Skeletal muscle tissue (tissue), 4 donors: ENCODE measurements around the gene TMEM54. TPM values are rescaled to one million over a fixed set of nuclear protein-coding genes. Genes with fewer than 3 reads are reported as not detected.
A peak's percentile ranks its signal among the peaks of the same experiment; 100 is the strongest.

Experiments used
- H3K27ac ChIP-seq: one replicate; pipeline ENCODE4 v1.7.0; 2013; ENCODE audit warnings: mild to moderate bottlenecking, low read depth, low read length, inconsistent platforms
- H3K27me3 ChIP-seq, 3 donors: one replicate each; pipeline ENCODE4 v1.7.0; 2013; ENCODE audit warnings: low read length in 3 of 3; ENCODE audit not compliant: control insufficient read depth in 3 of 3, insufficient read depth in 3 of 3
- H3K36me3 ChIP-seq, 3 donors: one replicate each; pipeline ENCODE4 v1.7.0; 2013; ENCODE audit warnings: low read length in 3 of 3; ENCODE audit not compliant: control insufficient read depth in 3 of 3, insufficient read depth in 3 of 3
- H3K4me1 ChIP-seq, 3 donors: one replicate each; pipeline ENCODE4 v1.7.0; 2013; ENCODE audit warnings: low read length in 3 of 3, mild to moderate bottlenecking in 3 of 3; ENCODE audit not compliant: control insufficient read depth in 3 of 3, insufficient read depth in 3 of 3
- H3K4me3 ChIP-seq, 3 donors: one replicate each; pipeline ENCODE4 v1.7.0; 2013; ENCODE audit warnings: low read length in 3 of 3
- H3K9ac ChIP-seq, 3 donors: one replicate each; pipeline ENCODE4 v1.7.0; 2013; ENCODE audit warnings: low read length in 3 of 3, mild to moderate bottlenecking in 3 of 3, moderate library complexity in 2 of 3, low read depth in 1 of 3
- H3K9me3 ChIP-seq, 3 donors: one replicate each; pipeline ENCODE4 v1.7.0; 2013; ENCODE audit warnings: low read length in 3 of 3; ENCODE audit not compliant: control insufficient read depth in 3 of 3
- total RNA-seq: library from RNA; depleted of rRNA; stranded (reverse); fragments of >200 nt; gene quantifications from one replicate; pipeline ENCODE4 v1.2.3, GENCODE V29; 2014
- donor health status: Osteomylitis.

Gene TMEM54
- total RNA-seq, 1 donor from 2014 or later: 5.2 TPM

GRCh38 chr1:32868085-32868484 lies 33.1 kb downstream of the TMEM54 start:
- Histone ChIP-seq H3K27ac (no peak overlapping the region), H3K27me3 (no peaks in the 10 kb centered on the region), H3K9me3 (no peaks in the 10 kb centered on the region), H3K36me3 (peaks cover 5 to 16% (median 8%) of the 10 kb centered on the region in 3 donors), H3K4me1 (peaks cover 49 to 56% (median 51%) of the 10 kb centered on the region in 3 donors), H3K4me3 (no peak overlapping the region), H3K9ac (no peak overlapping the region)

GRCh38 chr1:32867671-32868070 lies 33.5 kb downstream of the TMEM54 start:
- peaks cover 9 to 18% (median 9%) of the 10 kb centered on the region in 3 donors for H3K36me3 ChIP-seq

DNA sequence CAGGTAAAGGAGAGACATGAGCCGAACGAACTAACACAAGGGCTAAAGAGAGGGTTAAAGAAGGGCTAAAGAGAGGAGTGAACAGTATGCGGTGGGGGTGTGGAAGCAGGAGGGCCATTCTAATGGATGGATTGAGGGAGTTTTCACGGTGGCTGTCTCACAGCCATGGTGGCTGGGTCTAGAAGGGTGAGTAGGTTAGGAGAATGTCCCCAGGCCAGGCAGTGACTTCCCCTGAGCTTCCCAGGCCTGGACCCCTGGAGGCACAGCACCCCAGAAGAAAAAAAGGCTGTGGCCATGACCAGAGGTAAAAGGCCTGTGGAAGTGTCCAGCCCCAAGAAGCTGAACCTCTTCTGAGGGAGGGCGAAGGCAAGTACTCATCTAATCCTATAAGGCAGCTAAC lies 34.0 kb downstream of the TMEM54 start:
- Histone ChIP-seq H3K9me3 (no peaks in the 10 kb centered on the region), H3K27me3 (no peaks in the 10 kb centered on the region), H3K4me3 (no peak overlapping the region), H3K27ac (no peak overlapping the region), H3K4me1 (peaks cover 48 to 55% (median 49%) of the 10 kb centered on the region in 3 donors), H3K9ac (no peak overlapping the region), H3K36me3 (peaks cover 10 to 21% (median 13%) of the 10 kb centered on the region in 3 donors)

More at GRCh38 chr1:32867671-32868070, 33.5 kb downstream of the TMEM54 start:
- H3K4me1 ChIP-seq: peaks cover 48 to 55% (median 49%) of the 10 kb centered on the region in 3 donors
- no peaks in the 10 kb centered on the region for H3K27me3 ChIP-seq
- no peak overlapping the region for H3K9ac ChIP-seq
- no peak overlapping the region for H3K27ac ChIP-seq
- H3K4me3 ChIP-seq: no peak overlapping the region
- no peaks in the 10 kb centered on the region for H3K9me3 ChIP-seq

DNA sequence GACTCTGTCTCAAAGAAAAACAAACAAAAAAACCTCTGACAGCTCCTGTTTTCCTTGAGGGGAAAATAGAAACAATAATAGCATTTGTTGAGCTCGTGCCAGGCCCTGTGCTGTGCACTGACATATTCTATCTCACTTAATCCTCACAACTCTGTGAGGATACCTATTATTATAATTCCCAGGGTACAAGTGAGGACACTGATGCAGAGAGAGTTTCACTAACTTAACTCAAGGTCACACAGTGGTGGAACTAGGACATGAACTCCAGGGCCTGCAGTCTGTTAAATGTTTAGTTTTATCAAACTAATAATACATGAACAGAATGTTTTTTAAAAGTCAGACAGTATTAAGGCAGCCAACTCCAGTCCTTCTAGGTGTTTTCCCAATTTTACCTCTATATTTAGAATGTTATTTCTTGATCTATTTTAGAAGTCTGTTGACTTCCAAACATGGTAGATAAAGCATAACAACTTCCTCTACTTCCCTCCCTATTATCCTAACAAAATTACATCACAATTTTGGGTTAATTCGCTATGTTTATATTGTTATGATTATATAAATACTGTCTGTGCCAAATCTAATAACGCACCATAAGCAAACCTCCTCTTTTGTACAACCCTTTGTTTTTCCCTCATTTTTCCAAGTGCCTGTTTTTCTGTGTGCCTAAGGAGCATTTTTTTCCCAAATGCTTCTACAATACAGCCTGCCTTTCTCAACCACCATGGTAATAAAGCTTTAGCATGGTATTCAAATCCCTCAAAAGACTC lies 35.4 kb downstream of the TMEM54 start:
- H3K9me3 ChIP-seq: no peaks in the 10 kb centered on the region
- peaks cover 47 to 62% (median 52%) of the 10 kb centered on the region in 3 donors for H3K4me1 ChIP-seq
- H3K27ac ChIP-seq: peak overlapping the region; percentile 39
- no peaks in the 10 kb centered on the region for H3K27me3 ChIP-seq
- no peak overlapping the region for H3K9ac ChIP-seq
- peaks cover 10 to 21% (median 13%) of the 10 kb centered on the region in 3 donors for H3K36me3 ChIP-seq
- H3K4me3 ChIP-seq: no peak overlapping the region

DNA sequence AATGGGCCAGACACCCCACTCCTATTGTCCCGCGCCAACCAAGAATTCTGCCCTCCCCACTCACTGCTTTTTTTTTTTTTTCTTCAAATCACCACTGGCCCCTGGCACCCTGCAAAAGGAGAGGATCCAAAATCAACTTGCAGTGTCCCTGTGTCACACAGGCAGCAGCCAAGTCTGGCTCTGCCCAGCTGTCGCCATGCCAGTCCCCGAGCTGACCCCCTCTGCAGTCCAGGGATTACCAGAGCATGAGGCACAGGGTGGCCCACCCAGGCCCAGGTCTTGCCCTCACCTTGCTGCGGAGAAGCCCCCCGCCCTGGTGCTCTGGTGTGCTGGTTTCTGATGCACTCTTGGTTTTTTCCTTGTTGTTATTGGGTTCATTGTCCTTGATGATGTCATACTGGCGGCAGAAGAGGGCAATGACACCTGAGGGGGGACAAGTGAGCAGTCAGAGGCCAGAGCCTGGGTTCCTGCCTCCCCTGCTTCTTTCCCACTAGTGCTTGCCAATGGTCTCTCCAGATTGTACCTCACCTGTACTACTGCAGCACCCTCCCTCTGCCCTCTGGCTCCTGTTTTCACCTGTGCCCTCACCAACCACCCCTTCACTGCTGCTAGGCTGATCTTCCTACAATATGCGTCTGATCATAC lies 36.7 kb downstream of the TMEM54 start:
- H3K27ac ChIP-seq: no peak overlapping the region
- H3K36me3 ChIP-seq: peaks cover 10 to 21% (median 13%) of the 10 kb centered on the region in 3 donors
- H3K4me3 ChIP-seq: no peak overlapping the region
- H3K4me1 ChIP-seq: peaks cover 48 to 64% (median 50%) of the 10 kb centered on the region in 3 donors
- peak overlapping the region in 1 of 3 donors; percentile 58 for H3K9ac ChIP-seq
- no peaks in the 10 kb centered on the region for H3K9me3 ChIP-seq
- H3K27me3 ChIP-seq: no peaks in the 10 kb centered on the region

DNA sequence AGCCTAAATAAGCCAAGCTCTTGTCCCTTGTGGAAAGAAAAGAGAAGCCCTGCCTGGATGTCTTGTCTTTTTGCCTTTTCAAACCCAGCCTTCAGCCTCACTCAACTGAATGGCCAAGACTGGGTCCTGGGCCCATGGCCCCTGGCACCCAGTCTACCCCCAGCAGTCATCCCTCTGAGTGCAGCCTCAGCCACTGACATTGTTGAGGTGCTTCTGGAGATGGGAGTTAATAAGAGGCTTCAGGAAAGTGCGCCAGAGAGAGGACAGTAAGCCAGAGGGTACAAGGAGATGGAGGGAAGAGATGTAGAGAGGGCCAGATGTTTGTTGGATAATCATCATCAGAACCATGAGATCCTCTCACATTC lies 37.3 kb downstream of the TMEM54 start:
- H3K36me3 ChIP-seq: peaks cover 10 to 22% (median 13%) of the 10 kb centered on the region in 3 donors
- no peaks in the 10 kb centered on the region for H3K27me3 ChIP-seq
- H3K4me3 ChIP-seq: no peak overlapping the region
- peak overlapping the region in 1 of 3 donors; percentile 18 for H3K9ac ChIP-seq
- H3K9me3 ChIP-seq: no peaks in the 10 kb centered on the region
- H3K4me1 ChIP-seq: peaks cover 46 to 61% (median 48%) of the 10 kb centered on the region in 3 donors
- no peak overlapping the region for H3K27ac ChIP-seq

DNA sequence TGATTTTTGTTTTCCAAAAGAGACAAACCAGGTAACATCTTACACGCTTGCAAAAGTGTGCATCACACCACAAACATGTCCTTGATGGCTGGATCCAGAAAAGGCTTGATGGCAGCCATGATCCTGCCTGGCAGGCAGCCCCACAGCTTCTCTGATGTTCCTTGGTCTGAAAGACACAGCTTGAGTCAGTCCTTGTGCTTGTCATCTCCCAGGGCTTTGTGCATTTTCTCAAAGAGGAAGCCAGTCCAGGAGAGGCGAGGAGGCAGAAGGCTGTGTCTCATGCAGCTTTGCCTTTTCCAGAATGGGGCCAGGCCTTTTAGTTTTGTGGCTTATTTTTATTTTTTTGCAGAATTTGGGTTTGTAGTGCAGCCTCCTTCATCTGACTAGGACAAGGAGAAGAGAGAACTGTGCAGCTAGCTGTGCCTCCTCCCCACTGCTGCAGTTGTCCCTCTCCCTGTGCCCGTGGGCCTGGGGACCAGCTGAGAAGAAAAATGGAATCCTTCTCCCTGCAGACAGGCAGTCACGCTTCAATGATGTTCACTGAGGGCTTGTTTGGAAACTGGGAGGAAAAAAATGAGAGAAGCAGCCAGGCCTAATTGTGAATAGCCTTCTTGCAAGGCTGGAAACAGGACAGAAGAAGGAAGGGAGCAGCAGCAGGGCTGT lies 37.8 kb downstream of the TMEM54 start:
- Histone ChIP-seq H3K27me3 (no peaks in the 10 kb centered on the region), H3K27ac (no peak overlapping the region), H3K4me3 (no peak overlapping the region), H3K36me3 (peaks cover 12 to 22% (median 13%) of the 10 kb centered on the region in 3 donors), H3K4me1 (peaks cover 46 to 58% (median 48%) of the 10 kb centered on the region in 3 donors), H3K9me3 (no peaks in the 10 kb centered on the region), H3K9ac (peak overlapping the region in 1 of 3 donors; percentile 18)

DNA sequence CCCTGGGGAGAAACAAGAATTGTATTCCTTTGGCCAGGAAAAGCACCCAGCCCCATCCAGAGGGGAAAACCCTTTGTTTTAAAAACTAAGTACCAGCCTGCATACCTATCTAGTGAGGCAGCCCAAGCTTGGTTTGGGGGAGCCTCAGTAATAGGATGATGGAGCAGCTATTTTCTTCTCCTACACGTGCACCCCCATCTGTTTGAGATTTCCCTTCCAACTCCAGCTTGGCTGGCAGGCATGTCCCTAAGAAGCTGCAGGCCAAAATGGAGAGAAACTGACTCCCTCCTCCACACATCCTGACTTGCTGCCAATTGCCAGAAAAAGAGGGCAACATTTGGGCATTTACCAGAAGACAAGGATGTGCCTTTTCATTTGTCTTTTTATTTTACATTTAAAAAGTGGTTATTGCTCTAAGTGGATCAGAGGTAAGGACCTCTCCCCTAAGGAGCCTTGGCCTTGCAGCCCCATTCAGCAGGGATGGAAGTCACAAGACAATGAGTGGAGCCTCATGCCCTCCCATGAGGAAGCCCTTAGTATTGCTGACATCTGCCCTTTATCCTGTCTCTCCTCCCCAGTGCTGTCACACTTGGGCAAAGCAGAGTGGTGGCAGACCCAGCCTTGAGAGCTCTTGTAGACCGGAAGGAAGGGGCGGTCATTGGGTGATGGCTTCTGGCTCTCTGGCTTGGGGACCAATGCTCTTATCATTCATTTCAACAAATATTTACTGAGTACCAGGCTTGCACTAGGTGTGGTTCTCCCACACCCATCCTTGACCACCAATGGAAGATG lies 39.1 kb downstream of the TMEM54 start:
- H3K4me3 ChIP-seq: no peak overlapping the region
- H3K36me3 ChIP-seq: peaks cover 5 to 19% (median 13%) of the 10 kb centered on the region in 3 donors
- H3K27me3 ChIP-seq: no peaks in the 10 kb centered on the region
- H3K27ac ChIP-seq: no peak overlapping the region
- H3K9me3 ChIP-seq: no peaks in the 10 kb centered on the region
- peaks cover 46 to 58% (median 48%) of the 10 kb centered on the region in 3 donors for H3K4me1 ChIP-seq
- H3K9ac ChIP-seq: no peak overlapping the region

DNA sequence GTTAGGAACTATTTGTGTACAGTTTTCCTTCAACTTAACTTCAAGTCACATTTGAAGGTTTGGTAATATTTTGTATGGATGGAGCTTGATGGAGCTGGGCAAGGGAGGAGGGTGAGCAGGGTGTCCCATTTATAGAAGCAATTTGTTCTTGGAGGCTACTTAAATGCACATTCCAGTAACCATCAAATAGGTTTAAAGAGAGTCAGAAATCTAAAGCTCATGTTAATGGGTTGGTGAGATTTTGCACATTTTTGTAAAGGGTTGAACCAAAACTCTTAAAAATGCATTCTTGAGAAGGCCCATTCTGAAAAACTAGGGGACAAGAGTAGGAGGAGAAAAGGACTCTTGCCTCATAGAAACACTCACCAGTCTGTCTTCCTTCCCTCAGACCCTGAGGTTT lies 40.6 kb downstream of the TMEM54 start:
- Histone ChIP-seq H3K36me3 (peaks cover 8 to 29% (median 22%) of the 10 kb centered on the region in 3 donors), H3K4me1 (peaks cover 38 to 53% (median 46%) of the 10 kb centered on the region in 3 donors), H3K27me3 (no peaks in the 10 kb centered on the region), H3K9ac (no peak overlapping the region), H3K9me3 (no peaks in the 10 kb centered on the region), H3K27ac (no peak overlapping the region), H3K4me3 (no peak overlapping the region)
